GM12892 (cell line): ENCODE measurements around the gene MRPL39.

ENCODE experiments used
- POLR2A ChIP-seq: IDR thresholded peaks from 2 replicates; pipeline ENCODE4 v1.6.1; 2011; ENCODE audit warnings: low read depth, low read length, control low read depth
- TAF1 ChIP-seq: IDR thresholded peaks from 2 replicates; pipeline ENCODE4 v1.6.1; 2011; ENCODE audit warnings: low read depth, mild to moderate bottlenecking, control low read depth, low read length, borderline replicate concordance

DNA sequence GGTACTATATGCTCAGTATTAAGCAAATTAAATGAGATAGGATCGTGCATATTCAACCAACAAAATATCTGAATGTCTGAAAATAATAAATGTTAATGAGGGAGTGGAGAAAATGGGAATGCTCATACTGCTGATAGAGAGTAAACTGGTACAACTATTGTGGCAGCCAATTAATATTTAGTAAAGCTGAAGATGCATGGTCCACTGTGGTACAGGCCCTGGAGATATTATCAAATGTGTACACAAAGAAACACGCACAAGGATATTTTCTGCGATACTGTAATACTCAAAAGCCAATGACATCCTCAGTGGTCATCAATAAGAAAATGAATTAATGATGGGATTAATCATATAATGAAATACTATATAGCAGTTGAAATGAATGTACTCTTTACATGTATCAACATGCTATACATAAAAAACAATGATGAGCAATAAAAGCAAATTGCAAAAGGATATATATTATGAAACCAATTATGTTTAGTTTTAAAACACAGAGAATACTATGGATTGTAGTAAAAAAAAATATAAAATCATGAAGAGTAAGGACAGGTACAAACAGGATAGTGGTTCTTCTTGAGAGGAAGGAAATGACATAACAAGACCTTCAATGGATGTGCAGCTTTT lies 25.0 kb downstream of the MRPL39 start:
- peak; percentile 76; the same call in 1 of the 2 replicates for TF ChIP-seq POLR2A
- TF ChIP-seq TAF1, result no peak
